DMS114 treated with DMSO at 0.1 percent for 48 hours (cell line): ENCODE data around the gene RAI1.

Experiments
- DNase-seq: peaks from one replicate; lab custom pipeline; 2025; ENCODE audit not compliant: unreplicated experiment; lab: John Stamatoyannopoulos, UW

RAI1 gene

GRCh38 chr17:17698869-17699351 lies 17.7 kb downstream of the RAI1 start:
- DNase-seq: no peak

DNA sequence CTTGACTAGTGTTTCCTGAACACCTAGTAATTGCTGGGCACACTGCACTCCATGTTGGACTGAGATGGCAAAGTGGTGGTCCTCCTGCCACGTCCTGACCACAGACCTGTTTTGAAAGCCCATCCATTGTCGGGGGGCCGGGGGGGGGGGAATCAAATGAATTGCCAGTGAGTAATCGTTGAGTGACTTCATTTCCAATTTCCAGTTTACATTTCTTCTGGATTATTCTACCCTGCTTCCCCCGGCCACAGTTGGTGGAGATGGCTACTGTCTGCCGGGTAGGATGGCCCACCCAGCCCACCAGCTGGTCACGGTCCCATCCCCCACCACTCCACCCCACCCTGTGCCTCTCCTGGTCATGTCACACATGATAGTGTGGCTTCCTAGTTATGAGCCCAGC lies 18.2 kb downstream of the RAI1 start:
- DNase-seq: no peak

- no peak for DNase-seq
Measured at GRCh38 chr17:17700251-17700969, 19.2 kb downstream of the RAI1 start.

GRCh38 chr17:17701112-17701511 lies 19.9 kb downstream of the RAI1 start:
- no peak for DNase-seq

DNA sequence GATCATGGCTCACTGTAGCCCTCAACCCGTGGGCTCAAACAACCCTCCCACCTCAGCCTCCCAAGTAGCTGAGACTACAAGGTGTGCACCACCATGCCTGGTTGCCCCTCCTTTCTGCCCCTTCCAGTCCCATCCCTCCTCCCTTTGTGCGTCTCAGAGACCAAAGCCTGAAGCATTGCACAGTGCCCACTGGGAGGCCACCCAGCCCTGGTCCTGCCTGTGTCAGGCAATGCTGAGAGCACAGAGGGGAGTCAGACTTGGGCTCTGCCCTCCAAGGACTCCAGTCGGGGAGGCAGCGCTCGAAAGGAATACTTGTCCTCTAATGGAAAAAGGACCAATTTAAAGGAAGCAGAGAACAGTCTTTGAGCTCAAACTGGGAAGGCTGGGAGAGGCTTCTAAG lies 20.4 kb downstream of the RAI1 start:
- DNase-seq: no peak

DNA sequence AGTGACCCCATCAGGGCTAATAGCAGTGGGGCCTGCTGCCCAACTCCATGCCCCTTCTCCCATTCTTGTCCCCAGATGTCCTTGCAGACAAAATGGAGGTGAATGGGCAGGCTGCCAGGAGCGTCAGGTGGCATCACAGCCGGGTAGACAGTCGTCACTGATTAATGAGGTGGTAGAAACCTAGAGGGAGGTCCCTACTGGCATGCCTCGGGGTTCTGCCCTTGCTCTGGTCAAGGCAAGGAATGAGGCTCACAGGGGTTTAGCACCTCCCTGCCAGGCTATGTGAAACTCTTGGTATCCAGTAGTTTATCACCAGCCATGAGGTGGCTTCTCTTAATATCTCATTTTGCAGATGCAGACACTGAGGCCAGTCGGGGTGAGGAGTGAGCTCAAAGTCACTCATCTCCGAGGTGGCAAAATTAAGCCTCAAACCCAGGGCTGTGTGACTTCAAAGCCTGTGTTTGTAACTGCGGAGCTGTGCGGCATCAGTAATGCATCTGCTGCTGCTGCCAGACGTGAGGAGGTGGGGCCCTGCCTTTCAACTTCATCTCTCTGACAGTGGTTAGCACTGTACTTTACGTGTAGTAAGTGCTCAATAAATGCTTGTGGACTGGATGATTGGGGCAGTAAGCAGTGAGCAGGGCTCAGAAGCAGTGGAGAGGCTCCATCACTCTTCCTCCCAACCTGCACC lies 21.3 kb downstream of the RAI1 start:
- no peak for DNase-seq

GRCh38 chr17:17703140-17703919 lies 22.1 kb downstream of the RAI1 start:
- no peak for DNase-seq

DNA sequence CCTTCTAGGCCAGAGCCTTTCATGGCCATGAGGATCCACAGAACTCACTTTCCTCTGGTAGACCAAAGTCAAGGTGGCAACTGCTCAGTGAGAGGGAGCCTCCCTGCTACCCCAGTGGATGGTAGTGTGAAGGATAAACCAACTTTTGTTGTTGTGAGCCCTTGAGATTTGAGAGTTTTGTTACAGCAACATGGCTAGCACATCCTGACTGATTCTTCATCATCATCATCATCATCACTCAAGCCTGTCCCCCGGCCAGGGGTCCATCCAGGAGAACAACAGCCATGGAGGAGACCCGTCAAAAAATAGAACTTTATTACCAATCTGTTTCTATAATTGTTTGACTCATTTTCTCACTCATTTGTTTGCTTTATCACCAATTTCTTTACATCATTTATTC lies 23.7 kb downstream of the RAI1 start:
- DNase-seq: no peak

- no peak for DNase-seq
Measured at GRCh38 chr17:17706140-17707060, 25.1 kb downstream of the RAI1 start.

- no peak for DNase-seq
Measured at GRCh38 chr17:17708295-17708694, 27.0 kb downstream of the RAI1 start.

DNA sequence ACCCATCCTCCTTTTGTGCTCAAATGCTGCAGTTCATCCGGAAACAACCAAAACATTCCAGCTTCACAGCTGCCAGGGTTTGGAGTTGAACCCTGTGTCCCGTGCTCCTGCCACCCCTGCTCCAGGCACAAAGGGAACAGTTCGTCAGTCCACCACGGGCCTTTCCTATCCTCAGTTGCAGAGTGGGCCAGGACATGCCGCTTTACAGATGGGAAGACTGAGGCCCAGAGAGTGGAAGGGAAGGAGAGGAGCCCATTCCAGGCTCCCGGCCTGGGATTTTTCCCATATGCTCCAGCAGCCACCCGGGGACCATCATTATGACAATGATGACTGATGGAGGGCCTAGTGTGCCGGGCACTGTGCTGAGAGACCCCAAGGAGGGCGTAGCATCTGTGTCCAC lies 27.6 kb downstream of the RAI1 start:
- DNase-seq: no peak

DNA sequence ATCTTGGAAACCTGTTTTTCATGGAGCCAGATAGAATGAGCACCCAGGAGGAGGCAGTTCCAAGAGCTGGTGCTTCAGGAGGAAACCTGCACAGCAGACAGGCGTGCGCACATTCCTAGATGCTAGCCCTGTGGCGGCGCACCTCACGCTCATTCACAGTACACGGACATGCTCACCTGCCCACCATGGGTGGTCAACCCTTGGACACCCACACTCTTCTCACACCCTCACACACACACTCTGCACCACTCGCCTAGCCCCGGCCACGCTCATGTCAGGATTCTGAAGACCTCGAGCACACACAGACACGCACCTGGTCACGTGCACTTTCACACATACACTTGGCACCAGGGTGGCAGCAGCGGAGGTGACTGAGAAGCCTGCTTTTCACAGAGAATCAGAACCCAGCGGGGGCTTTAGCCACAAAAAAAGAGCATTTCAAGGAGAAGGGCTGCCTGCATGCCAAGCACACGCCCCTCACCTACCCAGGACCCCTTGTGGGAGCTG lies 28.6 kb downstream of the RAI1 start:
- DNase-seq: no peak

DNA sequence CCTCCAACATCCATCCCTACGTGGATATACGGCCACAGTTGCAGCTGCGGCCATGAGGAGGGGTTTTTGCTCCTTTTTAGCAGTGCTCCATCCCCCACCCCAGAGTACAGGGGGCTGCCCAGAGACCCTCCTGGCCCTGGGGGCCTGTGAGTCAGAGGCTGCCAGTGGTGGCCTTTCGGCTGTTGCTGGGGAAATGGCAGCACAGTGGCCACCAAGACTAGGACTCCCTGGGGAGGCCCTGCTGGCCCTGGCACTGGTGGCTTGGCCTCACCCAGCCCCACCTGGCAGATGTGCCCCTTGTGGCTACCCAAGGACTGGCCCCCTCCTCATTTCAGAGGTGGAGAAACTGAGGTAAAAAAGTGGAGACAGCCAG lies 29.1 kb downstream of the RAI1 start:
- DNase-seq: no peak

DNA sequence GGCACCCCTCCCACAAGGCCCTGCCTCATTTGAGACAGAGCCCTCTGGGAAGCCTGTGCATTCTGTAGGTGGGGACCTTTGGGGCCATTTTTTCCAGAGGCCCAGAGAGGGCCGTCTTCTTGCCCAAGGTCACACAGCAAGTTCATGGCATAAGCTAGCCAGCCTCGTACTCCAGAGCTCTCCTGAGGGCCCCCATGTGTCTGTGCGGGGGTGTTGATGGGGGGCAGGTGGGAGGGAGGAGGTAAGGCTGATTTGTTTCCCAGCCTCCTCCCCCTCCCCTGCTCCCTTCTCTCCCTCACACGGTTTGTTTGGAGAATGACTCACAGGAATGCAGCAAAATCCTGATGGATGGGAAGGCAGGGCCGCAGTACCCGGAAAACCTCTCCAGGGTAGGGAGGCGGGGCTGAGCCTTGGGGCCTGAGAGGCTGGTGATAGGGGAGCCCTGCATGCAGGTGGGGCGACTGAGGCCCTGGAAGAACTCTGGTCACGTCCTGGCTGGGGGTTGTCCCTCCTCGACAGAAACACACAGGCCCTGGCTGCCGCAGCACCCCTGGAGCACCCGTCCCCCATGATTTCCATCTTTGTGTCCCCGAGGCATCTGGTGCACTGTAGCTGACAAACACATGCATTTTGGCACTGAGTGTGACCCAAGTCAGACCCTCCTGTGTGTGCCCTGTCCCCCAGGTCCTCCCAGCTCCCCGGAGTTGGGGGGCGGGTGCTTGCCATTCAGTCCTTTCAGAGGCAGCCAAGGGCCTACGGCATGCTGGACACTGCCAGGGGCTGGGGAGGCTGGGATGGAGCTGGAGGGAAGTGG lies 29.7 kb downstream of the RAI1 start:
- DNase-seq: no peak

DNA sequence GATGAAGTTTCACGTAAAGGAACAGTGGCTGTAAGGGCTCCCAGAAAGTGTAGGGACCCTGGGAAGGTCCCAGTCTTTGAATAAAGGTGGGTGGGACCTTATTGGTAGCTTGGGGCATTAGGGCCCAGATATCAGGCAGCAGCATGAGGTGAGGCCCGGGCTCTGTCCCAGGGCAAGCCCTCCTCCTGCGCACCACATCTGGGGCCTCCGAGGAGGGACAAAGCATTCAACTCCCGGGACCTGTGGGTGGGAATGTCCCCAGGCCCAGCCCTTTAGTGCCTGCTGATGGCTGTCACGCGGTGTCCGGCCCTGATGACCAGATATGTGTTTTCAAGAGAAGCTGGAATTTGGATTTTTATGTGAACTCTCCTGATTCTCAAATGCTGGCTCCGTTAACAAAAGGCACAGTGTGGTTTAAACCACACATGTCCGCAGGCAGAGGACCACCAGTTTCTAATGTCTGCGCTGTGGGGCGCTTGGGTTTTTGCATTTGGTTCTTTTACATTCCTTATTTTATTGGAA lies 30.4 kb downstream of the RAI1 start:
- no peak for DNase-seq

GRCh38 chr17:17712268-17712924 lies 31.1 kb downstream of the RAI1 start:
- DNase-seq: no peak

DNA sequence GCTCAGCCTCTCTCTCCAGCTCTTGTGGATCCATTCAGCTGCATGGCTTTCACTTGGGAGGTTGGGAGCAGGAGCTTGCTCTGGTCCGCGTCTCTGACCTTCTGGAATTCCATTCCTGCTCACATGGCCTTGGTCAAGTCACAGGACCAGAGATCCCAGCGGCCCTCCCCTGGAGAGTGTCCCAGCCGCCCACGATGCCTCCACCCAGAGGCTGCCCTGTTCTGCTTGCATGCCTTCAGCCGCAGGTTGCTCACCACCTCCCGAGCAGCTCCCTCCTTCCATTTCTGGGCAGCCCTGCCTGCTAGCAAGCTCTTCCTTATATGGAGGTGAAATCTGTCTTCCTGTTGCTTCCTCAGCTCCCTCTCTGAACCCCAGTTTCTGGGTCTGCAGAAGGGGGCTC lies 32.6 kb downstream of the RAI1 start:
- DNase-seq: no peak

DNA sequence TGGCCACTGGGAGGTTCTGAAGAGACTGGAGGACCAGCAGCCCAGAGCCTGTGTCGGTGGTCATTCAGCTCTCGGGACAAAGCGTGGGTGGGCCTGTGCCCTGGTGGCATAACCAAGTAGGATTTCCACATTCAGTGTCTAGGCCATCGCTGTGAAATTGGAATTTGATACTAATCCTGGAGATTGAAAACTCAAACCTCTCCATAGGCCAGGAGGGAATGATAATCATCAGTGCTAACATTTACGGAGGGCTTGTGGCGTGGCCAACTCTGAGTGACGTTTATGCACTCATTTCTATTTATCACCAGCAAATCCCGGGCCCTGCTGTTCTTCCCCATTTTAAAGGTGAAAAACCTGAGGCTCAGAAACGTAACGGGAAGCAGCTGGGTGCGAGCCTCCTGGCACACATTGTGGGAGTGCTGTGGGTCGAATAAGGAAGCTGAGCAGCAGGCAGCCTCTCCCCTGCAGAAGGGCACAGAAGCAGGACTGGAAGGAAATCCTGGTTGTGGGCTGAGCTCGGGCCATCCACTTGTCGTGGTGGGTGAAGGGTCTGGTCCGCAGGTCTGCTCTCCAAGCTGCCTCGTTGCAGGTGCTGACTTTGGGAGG lies 33.1 kb downstream of the RAI1 start:
- DNase-seq: no peak

DNA sequence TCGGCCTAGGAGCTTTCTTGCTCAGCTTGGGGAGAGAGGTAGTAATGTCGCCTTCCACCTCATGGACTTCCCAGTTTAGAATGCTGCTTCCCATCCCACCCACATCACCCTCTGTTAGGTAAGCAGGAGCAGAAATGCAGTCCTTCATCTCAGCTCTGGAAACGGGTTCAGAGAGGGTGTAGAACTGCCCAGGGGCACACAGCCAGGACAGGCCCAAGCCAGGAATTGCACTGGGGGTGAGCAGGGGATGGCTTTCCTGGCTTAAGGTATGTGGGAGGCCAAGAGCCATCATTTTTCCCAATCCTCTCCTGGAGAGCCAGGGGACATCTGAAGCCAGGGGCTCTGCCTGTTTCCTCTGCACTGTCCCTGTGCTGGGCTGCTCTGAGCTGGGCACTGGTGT lies 33.6 kb downstream of the RAI1 start:
- DNase-seq: no peak
